Skeletal muscle satellite cell (primary cell): ENCODE data around the gene CHD2.
"Not testable (repeated sequence)": the region's sequence is repeated elsewhere in the genome, so short reads cannot be mapped to it uniquely, and the experiment has no call there.

Source experiments
- H3K27me3 ChIP-seq: 2 replicates; pipeline ENCODE4 v1.7.0; 2013; ENCODE audit warnings: low read length; ENCODE audit not compliant: control insufficient read depth, insufficient read depth
- H3K36me3 ChIP-seq: 2 replicates; pipeline ENCODE4 v1.7.0; 2013; ENCODE audit warnings: mild to moderate bottlenecking, control low read depth, low read length; ENCODE audit not compliant: insufficient read depth
- H3K4me1 ChIP-seq: 2 replicates; pipeline ENCODE4 v1.7.0; 2013; ENCODE audit warnings: low read length; ENCODE audit not compliant: control insufficient read depth, insufficient read depth
- H3K4me2 ChIP-seq: 2 replicates; pipeline ENCODE4 v1.7.0; 2013; ENCODE audit warnings: mild to moderate bottlenecking, low read length
- H3K4me3 ChIP-seq: 2 replicates; pipeline ENCODE4 v1.7.0; 2013; ENCODE audit warnings: low read length
- H3K9ac ChIP-seq: 2 replicates; pipeline ENCODE4 v1.7.0; 2013; ENCODE audit warnings: mild to moderate bottlenecking, low read depth, low read length, moderate library complexity
- H3K9me3 ChIP-seq: replicated peaks from 2 replicates; pipeline ENCODE4 v1.7.0; 2013; ENCODE audit warnings: mild to moderate bottlenecking, control low read depth, low read length

Gene CHD2

DNA sequence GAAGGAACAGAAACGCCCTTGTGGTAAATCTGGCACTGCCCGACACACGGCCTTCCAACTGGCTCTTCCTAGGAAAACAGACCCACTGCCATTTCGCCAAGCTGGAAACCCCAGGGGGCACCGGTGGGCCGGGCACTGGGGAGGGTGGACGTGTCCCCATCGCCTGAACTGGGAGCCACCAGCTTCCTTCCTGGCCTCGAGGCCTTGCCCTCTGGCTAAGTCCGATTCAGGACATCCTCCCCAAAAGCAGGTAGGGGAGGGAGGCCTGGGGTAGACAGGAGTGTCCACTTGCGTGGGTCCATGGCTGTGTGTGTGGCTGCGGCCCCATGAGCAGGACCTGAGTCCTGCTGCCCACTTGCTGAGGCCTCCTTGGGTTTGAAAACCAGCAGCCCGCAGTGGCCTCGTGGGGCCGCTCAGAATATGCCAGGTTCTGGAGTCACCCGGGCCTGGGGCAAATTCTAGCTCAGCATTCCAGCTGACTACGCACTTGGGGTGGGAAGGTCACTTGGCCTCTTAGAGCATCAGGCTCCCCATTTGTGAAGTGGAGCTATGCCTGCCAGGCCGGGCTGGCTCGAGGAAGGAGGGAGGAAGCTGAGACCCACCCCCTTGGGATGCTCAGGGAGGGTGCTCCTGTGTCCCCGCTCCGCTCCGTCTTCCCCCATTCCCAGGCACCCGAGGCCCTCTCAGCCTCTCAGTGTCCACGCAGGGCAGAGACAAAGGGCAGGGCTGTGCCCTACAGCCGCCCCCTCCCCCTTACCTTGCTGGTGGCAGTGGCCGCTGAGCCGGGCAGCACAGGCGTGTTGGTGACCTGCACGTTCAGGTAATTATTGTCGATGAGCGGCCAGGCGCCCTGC is 151.3 kb downstream of the CHD2 start:
- Histone ChIP-seq H3K27me3 (peaks cover 56% of the 10 kb centered on the region), H3K4me2 (no peak overlapping the region), H3K4me3 (no peak overlapping the region), H3K36me3 (no peaks in the 10 kb centered on the region), H3K9me3 (no peaks in the 10 kb centered on the region), H3K9ac (no peak overlapping the region), H3K4me1 (no peaks in the 10 kb centered on the region)

- H3K4me2 ChIP-seq = no peak overlapping the region
- no peak overlapping the region for H3K4me3 ChIP-seq
- H3K9ac ChIP-seq = no peak overlapping the region
- H3K9me3 ChIP-seq = no peaks in the 10 kb centered on the region
- peaks cover 65% of the 10 kb centered on the region for H3K27me3 ChIP-seq
- H3K36me3 ChIP-seq = no peaks in the 10 kb centered on the region
- H3K4me1 ChIP-seq = no peaks in the 10 kb centered on the region
Measured at GRCh38 chr15:93052090-93052879, 152.2 kb downstream of the CHD2 start.

GRCh38 chr15:93055211-93055610 is 155.1 kb downstream of the CHD2 start:
- Histone ChIP-seq H3K4me1 (no peaks in the 10 kb centered on the region), H3K4me3 (no peak overlapping the region), H3K4me2 (no peak overlapping the region), H3K9ac (no peak overlapping the region), H3K36me3 (no peaks in the 10 kb centered on the region), H3K9me3 (no peaks in the 10 kb centered on the region), H3K27me3 (peaks cover 68% of the 10 kb centered on the region)

DNA sequence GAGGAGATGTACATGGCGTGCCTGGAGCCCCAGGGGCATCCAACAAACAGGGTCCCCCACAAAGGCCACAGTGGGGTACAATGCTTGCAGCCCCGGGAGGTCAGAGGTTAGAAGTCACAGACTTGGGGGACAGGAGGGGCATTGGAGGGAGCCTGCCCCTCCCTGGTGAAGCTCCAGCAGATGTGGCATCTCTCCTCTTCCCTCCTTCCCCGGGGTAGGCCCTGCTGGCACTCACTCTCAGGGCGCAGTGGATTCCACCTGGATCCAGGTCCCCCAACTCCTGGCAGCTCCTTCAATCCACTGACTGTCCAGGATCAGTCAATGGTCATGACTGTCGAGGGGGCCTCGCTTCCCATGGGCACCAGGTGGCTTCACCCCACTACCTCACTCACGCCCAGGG is 156.7 kb downstream of the CHD2 start:
- no peaks in the 10 kb centered on the region for H3K4me1 ChIP-seq

GRCh38 chr15:93057618-93058017 is 157.5 kb downstream of the CHD2 start:
- H3K4me1 ChIP-seq = no peaks in the 10 kb centered on the region
- H3K9me3 ChIP-seq = no peaks in the 10 kb centered on the region
- no peak overlapping the region for H3K4me3 ChIP-seq
- H3K36me3 ChIP-seq = no peaks in the 10 kb centered on the region
- H3K4me2 ChIP-seq = no peak overlapping the region
- peaks cover 80% of the 10 kb centered on the region for H3K27me3 ChIP-seq
- H3K9ac ChIP-seq = no peak overlapping the region

More for the DNA sequence above, 156.7 kb downstream of the CHD2 start:
- no peaks in the 10 kb centered on the region for H3K36me3 ChIP-seq
- H3K9ac ChIP-seq = no peak overlapping the region
- H3K4me3 ChIP-seq = no peak overlapping the region
- peaks cover 76% of the 10 kb centered on the region for H3K27me3 ChIP-seq
- no peaks in the 10 kb centered on the region for H3K9me3 ChIP-seq
- H3K4me2 ChIP-seq = no peak overlapping the region

GRCh38 chr15:93058128-93058527 is 158.0 kb downstream of the CHD2 start:
- H3K4me2 ChIP-seq = no peak overlapping the region

DNA sequence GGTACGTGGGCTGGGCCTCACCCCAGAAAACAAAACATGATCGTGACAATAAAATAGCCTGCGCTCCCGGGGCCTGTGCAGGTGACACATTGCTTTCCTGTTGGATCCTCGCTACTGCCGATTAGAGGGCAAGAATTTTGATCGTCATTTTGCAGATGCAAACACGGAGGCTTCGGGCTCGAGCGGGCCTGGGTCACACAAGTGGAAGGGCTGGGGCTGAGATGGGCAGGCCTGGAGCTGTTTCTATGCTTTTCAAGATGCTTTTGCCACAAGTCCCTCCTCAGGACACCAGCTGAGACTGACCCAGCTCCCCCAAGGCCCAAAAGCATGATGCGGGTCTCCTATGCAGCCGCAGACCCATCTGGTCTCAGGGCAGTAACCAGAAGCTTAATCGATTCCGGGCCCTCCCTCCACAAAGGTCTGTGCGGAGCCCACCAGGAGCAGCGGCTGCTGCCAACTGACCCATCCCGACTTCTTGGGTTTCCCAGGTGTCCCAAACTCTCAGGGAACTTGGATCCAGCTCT is 158.8 kb downstream of the CHD2 start:
- Histone ChIP-seq H3K27me3 (peaks cover 86% of the 10 kb centered on the region), H3K9me3 (no peaks in the 10 kb centered on the region), H3K4me3 (no peak overlapping the region), H3K4me2 (no peak overlapping the region), H3K4me1 (no peaks in the 10 kb centered on the region), H3K36me3 (no peaks in the 10 kb centered on the region), H3K9ac (no peak overlapping the region)

More at GRCh38 chr15:93058128-93058527, 158.0 kb downstream of the CHD2 start:
- Histone ChIP-seq H3K27me3 (peaks cover 82% of the 10 kb centered on the region), H3K4me1 (no peaks in the 10 kb centered on the region), H3K36me3 (no peaks in the 10 kb centered on the region), H3K9ac (no peak overlapping the region), H3K9me3 (no peaks in the 10 kb centered on the region), H3K4me3 (no peak overlapping the region)

DNA sequence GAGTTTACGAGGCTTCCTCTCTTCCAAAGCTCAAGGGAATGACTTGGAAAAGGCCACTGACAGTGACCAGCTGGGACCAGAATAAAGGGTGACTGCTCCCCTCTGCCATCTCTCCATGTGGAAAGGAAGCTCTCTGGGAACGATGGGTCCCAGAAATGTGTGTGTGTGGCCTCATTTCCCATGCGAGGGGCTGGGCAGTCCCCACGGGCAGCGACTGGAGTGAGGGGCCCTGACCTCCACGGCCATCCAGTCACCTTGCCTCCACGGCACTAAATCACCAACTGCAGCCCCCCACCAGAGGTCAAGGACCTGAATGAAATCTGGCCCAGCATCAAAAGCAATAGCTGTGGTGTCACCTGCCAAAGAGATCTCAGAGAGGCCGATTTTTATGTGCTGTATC is 159.3 kb downstream of the CHD2 start:
- Histone ChIP-seq H3K4me1 (no peaks in the 10 kb centered on the region), H3K27me3 (peaks cover 91% of the 10 kb centered on the region), H3K36me3 (no peaks in the 10 kb centered on the region), H3K4me3 (no peak overlapping the region), H3K4me2 (no peak overlapping the region), H3K9ac (no peak overlapping the region), H3K9me3 (no peaks in the 10 kb centered on the region)

DNA sequence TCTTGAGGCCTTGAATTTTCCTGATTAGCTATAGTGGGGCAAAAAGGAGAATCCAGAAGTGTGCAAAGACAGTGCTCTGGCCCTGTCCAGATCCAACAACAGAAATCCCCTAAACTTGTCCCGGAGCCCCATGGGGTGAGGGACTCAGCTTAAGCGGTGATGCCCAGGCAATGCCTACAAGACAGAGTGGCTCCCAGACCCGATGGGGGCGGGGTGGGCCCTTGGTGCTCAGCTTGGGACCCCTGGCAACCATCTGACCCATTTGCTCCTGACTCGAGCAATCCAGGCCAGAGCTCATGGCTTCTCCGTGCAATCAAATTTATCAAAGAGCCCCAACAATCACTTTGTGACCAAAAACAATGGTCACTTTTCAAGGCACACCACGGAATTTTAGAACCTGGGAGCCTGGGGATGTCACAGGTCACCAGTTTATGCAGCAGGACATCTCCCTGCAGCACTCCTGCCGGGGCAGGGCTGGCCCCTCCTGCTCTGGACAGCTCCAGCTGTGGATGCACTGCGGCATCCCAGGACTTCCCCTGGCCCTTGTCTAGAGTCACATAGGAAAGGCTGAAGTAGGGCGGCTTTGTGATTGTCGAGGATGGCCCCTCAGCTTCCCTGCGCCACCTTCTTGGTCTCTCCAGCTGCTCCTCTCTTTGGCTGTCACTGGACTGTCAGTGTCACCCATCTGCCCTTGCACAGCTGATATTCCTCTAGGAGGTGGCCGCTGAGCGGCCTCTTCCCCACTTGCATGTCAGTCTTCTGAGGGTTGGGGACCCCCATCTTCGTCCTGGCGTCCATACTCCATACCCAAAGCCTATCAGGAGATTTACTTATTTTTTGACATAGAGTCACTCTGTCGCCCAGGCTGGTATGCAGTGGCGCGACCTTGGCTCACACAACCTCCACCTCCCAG is 160.5 kb downstream of the CHD2 start:
- Histone ChIP-seq H3K9me3 (no peaks in the 10 kb centered on the region), H3K36me3 (no peaks in the 10 kb centered on the region), H3K4me1 (no peaks in the 10 kb centered on the region), H3K27me3 (peaks cover 88% of the 10 kb centered on the region), H3K4me2 (no peak overlapping the region), H3K4me3 (no peak overlapping the region), H3K9ac (no peak overlapping the region)

DNA sequence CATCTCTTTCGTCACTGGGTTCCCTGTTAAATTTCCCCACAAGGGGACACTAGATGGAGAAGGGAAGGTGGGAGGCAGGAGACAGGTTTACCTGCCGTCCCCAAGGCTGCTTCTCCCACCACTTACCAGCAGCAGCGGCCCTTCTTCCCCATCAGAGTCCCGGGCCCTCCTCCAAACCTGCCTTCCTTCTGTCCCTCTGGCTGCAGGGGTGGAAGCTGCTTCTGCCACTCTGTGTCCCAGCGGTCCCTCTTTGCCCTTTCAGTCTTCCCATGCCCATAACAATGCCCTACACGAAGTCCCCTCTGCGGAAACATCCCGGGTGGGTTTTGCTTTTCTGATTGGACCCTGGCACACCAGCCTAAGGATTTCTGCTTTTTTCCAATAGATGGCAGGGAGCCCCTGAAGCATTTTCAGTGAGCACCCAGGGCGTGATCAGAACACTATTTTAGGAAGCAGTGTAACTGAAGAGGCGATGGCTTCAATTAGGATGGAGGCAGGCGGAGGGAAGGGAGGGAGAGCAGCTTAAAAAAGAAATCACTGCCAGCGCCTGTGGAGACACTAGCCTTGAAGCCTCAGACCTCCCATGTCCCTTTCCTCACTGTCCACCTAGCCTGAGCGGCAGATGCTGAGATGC is 162.6 kb downstream of the CHD2 start:
- not testable (repeated sequence) for H3K9me3 ChIP-seq, H3K4me3 ChIP-seq, H3K9ac ChIP-seq, H3K36me3 ChIP-seq, H3K4me1 ChIP-seq, H3K4me2 ChIP-seq
- peaks cover 82% of the 10 kb centered on the region for H3K27me3 ChIP-seq
